Cerebellar nuclear complex (tissue), 1 donor: Measurements from ENCODE around the gene SLC2A6.
A peak's percentile ranks its signal among the peaks of the same experiment; 100 is the strongest.
"Not testable (repeated sequence)": the region's sequence is repeated elsewhere in the genome, so short reads cannot be mapped to it uniquely, and the experiment has no call there.

ENCODE experiments used
- DNase-seq, 2 experiments: peaks; one replicate each; lab custom pipeline; 2025; lab: John Stamatoyannopoulos, UW

SLC2A6 gene

DNA sequence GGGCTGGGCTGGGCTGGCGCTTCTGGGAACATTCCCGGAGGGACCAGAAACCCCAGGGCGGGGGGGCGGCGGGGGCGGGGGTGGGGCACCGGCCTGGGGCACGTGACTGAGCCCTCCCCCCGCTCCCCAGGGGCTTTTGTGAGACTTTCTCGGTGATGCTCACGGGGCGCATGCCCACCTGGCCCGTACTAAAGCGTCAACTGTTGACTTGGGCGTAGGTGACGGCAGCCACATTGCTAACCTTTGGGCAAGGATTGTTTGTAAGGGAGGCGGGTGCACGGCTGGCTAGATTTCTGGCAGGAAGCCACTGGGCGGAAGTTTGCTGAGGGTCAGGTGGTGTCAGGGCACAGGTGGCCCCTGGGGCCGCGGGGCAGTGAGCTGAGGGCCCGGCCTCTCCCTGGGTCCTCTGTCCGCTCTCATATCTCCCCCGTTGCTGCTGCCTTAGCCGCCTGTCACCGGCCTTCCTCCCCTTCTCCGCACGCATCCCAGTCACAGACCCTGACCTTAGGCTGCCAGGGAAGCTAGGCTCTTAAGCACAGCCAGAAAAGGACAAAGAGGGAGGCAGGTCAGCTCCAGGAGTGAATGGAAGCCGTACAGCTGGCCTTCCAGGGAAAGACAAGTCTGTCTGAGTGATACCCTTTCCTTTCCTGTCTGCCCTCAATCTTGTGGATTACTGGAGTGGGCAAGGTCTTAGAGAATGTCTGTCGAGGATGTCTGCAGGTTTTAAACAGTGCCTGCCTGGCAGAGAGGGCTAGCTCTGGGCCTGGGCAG lies 18.3 kb downstream of the SLC2A6 start:
- no peak for DNase-seq

DNA sequence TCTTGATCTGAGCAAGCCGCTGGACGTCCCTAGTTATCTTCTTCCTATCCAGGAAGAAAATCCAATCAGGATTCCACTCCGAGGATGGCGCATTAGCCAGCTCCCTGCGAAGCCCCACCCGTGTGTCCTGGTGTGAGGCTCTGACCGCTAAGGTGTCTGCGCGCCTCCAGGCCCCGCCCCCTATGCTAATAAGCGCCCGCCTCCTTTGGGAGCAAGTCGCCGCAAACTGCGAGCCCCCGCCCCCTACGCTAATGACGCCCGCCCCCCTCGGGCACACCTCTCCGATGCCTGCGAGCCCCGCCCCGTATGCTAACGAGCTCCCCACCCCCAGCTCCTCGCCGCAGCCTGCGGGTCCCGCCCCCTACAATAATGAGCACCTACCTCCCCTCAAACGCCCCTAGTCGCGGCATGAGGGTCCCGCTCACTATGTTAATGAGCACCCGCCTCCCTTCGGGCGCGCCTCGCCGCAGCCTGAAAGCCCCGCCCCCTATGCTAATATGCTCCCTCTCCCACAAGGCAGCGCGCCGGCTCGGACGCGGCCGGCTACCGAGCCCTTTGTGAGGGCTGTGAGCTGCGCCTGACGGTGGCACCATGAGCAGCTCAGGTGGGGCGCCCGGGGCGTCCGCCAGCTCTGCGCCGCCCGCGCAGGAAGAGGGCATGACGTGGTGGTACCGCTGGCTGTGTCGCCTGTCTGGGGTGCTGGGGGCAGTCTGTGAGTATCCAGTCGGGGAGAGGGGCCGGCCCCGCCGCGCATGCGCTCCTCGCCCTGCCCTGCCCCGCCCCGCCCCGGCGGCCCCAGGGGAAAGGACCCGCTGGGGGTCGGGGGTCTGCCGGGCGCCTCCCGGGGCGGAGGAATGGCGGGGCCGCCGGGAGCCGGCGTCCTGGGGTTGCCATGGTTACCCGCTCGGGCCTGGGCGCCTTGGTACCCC lies 19.2 kb downstream of the SLC2A6 start, which contains the start of gene CACFD1:
Gene CACFD1, plus strand, starts transcription at position 503 of the 929 bp plus-strand sequence. Its CDS starts 89 bp downstream, at position 592.
- DNase-seq = peak; percentile 90 to 96

DNA sequence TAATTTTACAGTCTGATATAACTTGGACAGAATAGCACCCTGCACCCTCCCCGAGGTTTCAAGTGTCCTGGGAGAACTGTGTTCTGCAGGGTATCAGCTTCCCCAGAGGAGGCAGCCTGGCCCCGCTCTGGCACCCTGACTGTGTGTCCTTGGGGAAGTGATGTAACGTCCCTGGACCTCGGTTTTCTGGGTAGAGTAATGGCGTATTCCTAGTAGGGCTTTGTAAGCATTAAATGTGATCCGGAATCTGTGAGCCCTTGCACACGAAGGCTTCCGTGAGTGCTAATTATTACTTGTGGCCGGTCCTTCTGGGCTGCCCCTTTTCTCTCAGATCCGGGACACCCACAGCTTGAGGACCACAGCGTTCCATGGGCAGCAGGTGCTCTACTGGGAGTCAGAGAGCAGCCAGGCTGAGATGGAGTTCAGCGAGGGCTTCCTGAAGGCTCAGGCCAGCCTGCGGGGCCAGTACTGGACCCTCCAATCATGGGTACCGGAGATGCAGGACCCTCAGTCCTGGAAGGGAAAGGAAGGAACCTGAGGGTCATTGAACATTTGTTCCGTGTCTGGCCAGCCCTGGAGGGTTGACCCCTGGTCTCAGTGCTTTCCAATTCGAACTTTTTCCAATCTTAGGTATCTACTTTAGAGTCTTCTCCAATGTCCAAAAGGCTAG lies 20.1 kb downstream of the SLC2A6 start:
- DNase-seq = no peak

GRCh38 chr9:133457748-133458147 lies 21.2 kb downstream of the SLC2A6 start:
- no peak for DNase-seq

- no peak for DNase-seq
Measured at GRCh38 chr9:133457233-133457632, 21.7 kb downstream of the SLC2A6 start.

- DNase-seq = no peak
Measured at GRCh38 chr9:133456409-133456808, 22.5 kb downstream of the SLC2A6 start.

GRCh38 chr9:133455936-133456335 lies 23.0 kb downstream of the SLC2A6 start:
- DNase-seq = no peak

DNA sequence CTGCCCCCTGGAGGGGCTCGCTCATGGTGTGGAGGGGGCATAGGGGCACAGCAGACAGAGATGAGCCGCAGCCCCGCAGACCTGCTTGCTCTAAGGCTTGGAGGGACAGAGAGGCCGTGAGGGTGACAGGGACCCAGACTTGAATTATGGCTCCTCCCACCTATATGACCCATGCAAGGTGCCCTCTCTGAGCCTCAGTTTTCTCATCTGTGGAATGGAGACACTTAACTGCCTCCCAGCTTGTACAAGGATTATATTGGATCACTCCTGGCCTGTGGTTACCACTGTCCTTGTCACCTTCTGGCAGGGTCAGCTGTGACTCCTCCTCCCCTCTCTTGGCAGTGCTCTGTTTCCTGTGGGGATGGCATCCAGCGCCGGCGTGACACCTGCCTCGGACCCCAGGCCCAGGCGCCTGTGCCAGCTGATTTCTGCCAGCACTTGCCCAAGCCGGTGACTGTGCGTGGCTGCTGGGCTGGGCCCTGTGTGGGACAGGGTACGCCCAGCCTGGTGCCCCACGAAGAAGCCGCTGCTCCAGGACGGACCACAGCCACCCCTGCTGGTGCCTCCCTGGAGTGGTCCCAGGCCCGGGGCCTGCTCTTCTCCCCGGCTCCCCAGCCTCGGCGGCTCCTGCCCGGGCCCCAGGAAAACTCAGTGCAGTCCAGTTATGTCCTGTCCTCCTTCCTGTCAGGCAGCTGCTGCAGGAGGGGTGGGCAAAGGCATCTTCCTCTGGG lies 23.8 kb downstream of the SLC2A6 start:
- DNase-seq = no peak

DNA sequence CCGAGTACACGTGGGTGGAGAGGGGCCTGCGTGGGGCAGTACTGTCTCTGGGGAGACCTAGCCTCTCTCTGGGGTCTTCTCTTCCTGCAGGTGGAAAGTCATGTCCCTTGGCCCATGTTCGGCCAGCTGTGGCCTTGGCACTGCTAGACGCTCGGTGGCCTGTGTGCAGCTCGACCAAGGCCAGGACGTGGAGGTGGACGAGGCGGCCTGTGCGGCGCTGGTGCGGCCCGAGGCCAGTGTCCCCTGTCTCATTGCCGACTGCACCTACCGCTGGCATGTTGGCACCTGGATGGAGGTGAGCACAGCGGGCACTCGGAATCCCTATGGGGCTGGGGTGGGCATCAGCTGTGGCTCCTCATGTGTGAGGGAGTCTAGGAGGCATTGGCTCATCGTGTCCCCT lies 24.6 kb downstream of the SLC2A6 start:
- no peak for DNase-seq

DNA sequence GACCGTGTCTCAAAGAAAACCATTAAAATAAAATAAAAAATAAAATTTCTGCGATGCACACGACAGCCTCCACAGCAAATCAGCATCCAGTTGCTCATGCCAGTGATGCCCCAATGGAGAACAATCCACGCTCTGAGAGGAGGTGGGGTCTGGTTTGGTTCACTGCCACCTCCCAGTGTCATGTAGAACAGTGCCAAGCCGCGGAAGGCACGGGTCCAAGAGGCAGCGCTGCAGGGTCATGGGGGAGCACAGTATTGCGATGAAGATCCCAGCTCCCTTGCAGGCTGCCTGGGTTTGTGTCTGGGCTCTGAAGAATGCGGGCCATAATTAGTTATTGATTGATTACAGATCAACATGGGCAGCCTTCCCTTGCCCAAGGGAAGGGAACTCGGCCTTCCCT lies 25.2 kb downstream of the SLC2A6 start:
- DNase-seq = no peak

GRCh38 chr9:133452562-133452961 lies 26.3 kb downstream of the SLC2A6 start:
- no peak for DNase-seq

- DNase-seq = not testable (repeated sequence)
Measured at GRCh38 chr9:133451865-133452264, 27.0 kb downstream of the SLC2A6 start.

GRCh38 chr9:133449760-133450159 lies 29.1 kb downstream of the SLC2A6 start:
- no peak for DNase-seq

DNA sequence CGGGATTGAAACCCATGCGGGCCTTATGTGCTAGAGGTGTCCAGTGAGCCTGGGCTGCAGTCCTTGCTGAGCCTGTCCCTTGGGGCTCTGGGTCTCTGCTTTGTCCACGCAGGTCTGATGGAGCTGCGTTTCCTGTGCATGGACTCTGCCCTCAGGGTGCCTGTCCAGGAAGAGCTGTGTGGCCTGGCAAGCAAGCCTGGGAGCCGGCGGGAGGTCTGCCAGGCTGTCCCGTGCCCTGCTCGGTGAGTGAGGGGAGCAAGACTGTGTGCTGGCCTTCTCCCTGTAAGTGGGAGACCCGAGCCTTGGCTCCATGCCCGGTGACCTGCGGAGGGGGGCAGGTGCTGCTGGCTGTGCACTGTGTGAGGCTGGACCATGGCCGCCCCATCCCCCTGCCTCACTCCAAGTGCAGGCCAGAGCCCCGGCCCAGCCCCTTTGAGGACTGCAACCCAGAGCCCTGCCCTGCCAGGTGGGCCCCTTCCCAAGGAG lies 30.4 kb downstream of the SLC2A6 start:
- DNase-seq = no peak

DNA sequence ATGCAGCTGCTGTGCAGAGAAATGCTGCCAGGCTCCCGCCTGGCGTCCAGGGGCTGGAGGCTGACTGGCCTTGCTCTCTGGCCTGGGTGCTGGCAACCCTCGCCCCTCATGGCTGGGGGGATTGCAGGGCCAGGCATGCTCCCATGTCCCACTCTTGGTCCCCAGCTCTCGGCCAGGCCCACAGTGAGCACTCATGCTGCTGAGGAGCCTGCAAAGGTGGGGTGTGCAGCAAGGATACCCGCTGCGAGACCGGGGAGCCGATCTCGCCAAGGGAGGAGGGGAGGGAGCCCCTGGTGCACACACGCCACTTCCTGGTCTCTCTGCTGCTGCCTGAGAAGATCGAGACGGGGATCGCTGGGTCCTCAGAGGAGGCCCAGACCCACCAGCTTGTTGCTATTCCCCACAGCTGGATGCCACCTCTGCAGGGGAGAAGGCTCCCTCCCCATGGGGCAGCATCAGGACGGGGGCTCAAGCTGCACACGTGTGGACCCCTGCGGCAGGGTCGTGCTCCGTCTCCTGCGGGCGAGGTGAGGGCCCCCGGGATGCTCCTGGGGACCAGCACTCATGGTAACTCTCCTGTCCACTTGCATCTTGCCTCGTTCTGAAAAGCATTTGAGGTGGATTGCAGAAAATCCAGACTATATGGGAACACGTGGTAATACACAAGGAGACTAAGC lies 33.5 kb downstream of the SLC2A6 start:
- no peak for DNase-seq

- DNase-seq = no peak
Measured at GRCh38 chr9:133443982-133444381, 34.9 kb downstream of the SLC2A6 start.

DNA sequence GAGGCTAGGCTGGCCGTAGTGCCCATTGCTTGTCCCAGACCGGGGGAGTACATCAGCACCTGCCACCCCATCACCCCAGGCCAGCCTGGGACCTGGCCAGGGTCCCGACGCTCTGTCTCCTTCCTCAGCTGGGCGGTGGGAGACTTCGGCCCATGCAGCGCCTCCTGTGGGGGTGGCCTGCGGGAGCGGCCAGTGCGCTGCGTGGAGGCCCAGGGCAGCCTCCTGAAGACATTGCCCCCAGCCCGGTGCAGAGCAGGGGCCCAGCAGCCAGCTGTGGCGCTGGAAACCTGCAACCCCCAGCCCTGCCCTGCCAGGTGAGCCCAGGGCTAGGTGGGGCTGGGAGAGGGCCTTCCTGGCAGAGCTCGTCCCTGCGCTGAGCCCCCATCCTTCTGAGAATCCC lies 35.7 kb downstream of the SLC2A6 start:
- no peak for DNase-seq

- no peak for DNase-seq
Measured at GRCh38 chr9:133441571-133441970, 37.3 kb downstream of the SLC2A6 start.

DNA sequence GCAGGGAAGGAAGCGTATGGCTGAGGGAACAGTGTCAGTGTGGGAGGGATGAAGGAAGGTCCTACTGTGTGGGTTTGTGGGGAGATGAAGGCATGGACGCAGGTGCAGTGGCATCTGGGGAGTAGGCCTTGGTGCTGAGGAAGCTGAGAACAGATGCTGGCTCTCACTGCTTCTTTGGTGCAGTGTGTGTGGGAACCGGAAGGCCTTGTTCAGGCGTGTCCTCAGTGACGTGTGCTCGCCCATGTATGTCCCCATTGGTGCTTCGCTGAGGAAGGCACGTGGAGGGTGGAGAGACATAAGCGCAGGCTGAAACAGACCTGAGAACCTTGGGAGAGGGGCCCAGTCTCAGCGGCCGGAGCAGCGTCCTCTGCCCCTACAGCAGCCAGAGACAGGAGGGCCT lies 38.0 kb downstream of the SLC2A6 start:
- no peak for DNase-seq

GRCh38 chr9:133439337-133439736 lies 39.6 kb downstream of the SLC2A6 start:
- DNase-seq = no peak
